Stimulated activated CD8-positive, alpha-beta memory T cell treated with anti-CD3 and anti-CD28 coated beads, Interleukin-7, amount 100 ng/mL, for 24 hours (primary cell): ENCODE results near the gene EVI2B.
"Not testable (repeated sequence)": the region's sequence is repeated elsewhere in the genome, so short reads cannot be mapped to it uniquely, and the experiment has no call there.

ENCODE experiments used
- DNase-seq: peaks from one replicate; pipeline ENCODE4 v3.0.0-alpha.2; 2020; ENCODE audit warnings: low read depth

Gene EVI2B

DNA sequence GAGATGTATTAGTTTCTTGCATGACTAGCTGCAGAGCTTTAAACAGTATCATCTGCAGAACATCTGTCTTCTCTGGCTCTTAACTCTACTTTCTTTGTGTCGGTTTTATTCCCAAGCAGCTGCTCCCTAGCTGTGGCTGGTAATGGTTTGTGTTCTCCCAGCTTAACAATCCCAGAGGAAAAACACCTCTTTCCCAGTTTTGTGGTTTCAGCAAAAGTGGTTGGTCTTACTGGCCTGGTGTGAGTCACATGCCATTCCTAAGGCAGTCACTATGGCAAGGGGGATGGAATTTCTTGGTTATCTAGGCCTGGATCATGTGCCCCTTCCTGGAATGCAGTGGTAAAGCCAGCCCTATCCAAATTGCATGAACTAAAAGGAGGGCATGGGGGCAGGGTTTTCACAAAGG, 44.3 kb downstream of the EVI2B start:
- no peak for DNase-seq

DNA sequence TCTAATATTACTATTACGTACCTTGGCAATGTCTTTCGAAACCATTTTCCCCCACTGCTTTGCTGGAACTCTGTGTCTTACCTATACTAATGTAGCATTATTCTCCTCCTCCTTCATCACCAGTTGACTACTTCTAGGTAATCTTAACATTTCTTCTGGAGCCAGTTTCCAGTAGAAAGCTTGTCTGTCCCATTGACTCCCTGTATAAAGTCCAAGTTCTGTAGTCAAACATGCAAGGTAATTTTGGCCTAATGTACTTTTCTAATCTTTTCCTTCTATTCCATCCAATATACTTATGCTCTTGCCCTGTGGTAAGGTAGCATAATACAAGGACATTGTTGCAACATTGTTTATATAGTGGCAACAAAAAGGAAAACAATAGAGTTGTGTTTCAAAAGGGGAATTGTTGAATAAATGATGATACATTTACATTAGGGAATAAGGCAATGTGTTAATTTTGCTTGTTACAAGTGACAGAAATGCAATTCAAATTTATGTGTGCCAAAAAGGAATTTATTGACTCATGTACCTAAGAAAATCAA, 44.7 kb downstream of the EVI2B start:
- no peak for DNase-seq

DNA sequence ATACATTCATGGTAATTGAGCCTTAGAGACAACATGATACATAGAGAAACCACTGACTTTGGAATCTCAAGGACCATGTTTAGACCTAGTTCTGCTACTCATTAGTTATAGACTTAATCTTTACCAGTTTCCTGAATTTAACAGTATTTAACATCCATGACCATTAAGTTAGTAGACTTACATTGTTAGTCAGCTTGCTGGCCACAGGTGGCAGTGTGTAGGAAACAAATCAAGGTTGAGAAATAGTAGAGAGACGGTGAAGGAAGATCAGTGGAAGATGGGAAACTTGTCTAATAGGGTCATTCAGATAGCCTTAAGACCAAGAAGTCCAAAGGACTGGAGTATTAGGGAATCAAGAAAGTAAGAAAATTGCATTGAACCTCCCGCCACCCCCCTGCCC, 47.8 kb downstream of the EVI2B start:
- DNase-seq = no peak

DNA sequence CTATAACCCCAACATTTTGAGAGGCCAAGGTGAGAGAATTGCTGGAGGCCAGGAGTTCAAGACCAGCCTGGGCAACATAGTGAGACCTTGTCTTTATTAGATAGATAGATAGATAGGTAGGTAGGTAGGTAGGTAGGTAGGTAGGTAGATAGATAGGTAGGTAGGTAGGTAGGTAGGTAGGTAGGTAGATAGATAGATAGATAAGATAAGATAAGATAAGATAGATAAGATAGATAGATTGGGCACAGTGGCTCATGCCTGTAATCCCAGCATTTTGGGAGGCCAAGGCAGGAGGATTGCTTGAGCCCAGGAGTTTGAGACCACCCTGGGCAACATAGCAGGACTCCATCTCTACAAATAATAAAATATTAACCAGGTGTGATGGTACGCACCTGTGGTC, 50.9 kb downstream of the EVI2B start:
- DNase-seq = not testable (repeated sequence)

DNA sequence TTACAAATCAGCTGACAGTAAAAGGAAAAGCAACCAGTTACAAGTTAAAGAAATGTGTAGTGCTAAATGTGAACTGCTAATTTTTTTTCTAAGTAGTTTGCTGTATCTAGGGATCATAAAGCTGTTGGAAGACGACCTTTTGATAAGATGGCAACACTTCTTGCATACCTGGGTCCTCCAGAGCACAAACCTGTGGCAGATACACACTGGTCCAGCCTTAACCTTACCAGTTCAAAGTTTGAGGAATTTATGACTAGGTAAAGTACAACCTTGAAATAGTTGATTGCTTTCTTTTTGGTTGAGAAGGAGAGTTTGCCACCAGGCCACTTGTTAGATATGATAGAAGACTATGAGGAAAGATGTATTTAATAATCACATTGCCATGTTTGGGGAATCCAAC, 52.3 kb downstream of the EVI2B start:
- DNase-seq = no peak

DNA sequence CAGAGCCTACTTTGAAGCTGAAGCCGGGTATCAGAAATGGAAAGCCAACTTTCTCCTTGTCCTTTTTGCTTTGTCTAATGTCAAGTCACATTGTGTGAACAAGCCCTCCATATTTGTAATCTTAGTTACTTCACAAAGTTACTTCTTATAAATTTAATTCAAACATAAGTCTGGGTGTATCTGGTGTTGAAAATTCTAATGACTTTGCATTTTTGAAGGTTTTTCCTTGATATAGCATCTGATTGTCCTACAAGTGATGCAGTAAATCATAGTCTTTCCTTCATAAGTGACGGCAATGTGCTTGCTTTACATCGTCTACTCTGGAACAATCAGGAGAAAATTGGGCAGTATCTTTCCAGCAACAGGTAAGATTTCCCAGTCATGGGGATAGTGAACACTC, 53.7 kb downstream of the EVI2B start:
- DNase-seq = no peak

DNA sequence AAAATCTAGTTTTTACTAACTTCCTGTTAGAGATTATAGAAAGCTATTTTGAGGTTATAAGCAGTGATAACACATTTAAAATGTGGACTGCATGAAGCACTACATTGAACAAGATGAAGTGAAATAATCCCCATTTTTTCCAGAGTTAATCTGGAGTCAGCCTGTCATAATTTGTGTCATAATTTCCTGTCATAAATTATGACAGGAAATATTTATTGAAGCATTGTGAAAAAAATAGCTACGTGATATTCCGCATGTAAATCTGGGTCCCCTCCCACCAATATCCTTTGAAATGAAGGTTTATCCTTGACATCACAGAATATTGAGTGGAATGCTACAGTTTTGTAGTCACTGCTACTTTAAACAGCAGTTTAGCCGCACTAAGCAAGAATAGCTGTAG, 56.9 kb downstream of the EVI2B start:
- DNase-seq = no peak

DNA sequence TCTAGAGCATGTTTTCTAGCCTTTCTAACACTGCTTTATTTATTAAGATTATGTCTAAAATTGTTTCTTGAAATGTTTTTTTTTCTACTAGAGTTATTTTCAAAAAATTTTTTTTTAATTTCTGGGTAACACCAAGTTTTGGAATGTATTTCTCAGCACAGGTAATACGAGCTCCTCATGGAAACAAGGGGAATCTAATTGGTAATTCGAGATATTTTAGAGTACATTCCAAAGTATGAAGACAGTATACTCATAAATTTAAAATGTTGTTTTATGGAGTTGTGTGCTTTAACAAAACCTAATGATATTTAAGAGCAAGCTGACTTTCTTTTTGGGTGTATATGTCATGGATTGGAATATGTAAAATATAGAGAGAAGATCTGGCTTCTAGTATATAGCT, 59.2 kb downstream of the EVI2B start:
- no peak for DNase-seq
